Measurements from ENCODE around the gene SLC37A3.

DNA sequence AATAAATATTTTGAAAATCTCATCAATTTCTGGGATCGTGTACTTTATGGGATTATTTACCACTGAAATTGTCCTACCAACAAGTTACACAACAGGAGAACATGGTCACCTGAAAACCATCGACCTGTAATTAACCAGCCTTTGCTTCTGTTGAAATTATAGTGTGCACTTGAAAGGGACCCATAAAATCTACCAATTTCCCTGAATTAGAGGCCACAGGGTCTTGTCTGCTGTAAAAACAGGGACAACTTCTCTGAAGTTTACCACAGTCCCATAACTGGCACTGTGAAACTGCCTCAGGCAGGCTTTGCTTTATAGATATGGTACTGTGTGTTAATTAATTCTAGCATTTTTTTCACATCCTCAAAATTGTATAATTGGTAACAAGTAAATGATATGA, 43.2 kb upstream of the SLC37A3 start:
- TF ChIP-seq, protein P1, sequence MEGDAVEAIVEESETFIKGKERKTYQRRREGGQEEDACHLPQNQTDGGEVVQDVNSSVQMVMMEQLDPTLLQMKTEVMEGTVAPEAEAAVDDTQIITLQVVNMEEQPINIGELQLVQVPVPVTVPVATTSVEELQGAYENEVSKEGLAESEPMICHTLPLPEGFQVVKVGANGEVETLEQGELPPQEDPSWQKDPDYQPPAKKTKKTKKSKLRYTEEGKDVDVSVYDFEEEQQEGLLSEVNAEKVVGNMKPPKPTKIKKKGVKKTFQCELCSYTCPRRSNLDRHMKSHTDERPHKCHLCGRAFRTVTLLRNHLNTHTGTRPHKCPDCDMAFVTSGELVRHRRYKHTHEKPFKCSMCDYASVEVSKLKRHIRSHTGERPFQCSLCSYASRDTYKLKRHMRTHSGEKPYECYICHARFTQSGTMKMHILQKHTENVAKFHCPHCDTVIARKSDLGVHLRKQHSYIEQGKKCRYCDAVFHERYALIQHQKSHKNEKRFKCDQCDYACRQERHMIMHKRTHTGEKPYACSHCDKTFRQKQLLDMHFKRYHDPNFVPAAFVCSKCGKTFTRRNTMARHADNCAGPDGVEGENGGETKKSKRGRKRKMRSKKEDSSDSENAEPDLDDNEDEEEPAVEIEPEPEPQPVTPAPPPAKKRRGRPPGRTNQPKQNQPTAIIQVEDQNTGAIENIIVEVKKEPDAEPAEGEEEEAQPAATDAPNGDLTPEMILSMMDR (IDR thresholded peaks at IDR 0.05) = no peak
- no peak for TF ChIP-seq POLR2A (IDR thresholded peaks at IDR 0.05)
- TF ChIP-seq EP300 (IDR thresholded peaks at IDR 0.05) = no peak

Measured in ovary (tissue), 3 donors.